H1 (cell line): ENCODE results near the gene ALKAL2. TPM values are rescaled to one million over a fixed set of nuclear protein-coding genes. Genes with fewer than 3 reads are reported as not detected.

Experiments
- NANOG ChIP-seq: IDR thresholded peaks from 2 replicates; pipeline ENCODE4 v1.6.1; 2011; ENCODE audit warnings: low read length, low read depth, mild to moderate bottlenecking, inconsistent platforms; ENCODE audit not compliant: insufficient read depth, poor library complexity, severe bottlenecking
- POLR2AphosphoS5 ChIP-seq: IDR thresholded peaks from 2 replicates; pipeline ENCODE4 v1.6.1; 2011; ENCODE audit warnings: low read depth, low read length
- RBBP5 ChIP-seq: IDR thresholded peaks from 2 replicates; pipeline ENCODE4 v1.7.1; 2012; ENCODE audit warnings: low read depth, mild to moderate bottlenecking, inconsistent platforms, low read length, moderate library complexity, borderline replicate concordance
- RFX5 ChIP-seq: IDR thresholded peaks from 2 replicates; pipeline ENCODE4 v1.6.1; 2011; ENCODE audit warnings: low read depth, low read length, improper control_type of control experiment, borderline replicate concordance
- SIN3A ChIP-seq, 2 experiments: IDR thresholded peaks in 1 of 2; conservative IDR thresholded peaks in 1 of 2; 2 replicates each; pipeline ENCODE4 v1.6.1; 2011 to 2012; ENCODE audit warnings: low read length in 2 of 2, improper control_type of control experiment in 1 of 2, low read depth in 1 of 2, mild to moderate bottlenecking in 1 of 2
- polyA plus RNA-seq, 7 experiments: library from polyadenylated mRNA; depleted of rRNA in 3 of 7; stranded (reverse) in 5 of 7; unstranded in 2 of 7; fragments of >200 nt in 5 of 7; fragments of 200-250 nt in 2 of 7; gene quantifications; 1 replicate in 5 of 7; 2 replicates in 1 of 7; 4 replicates in 1 of 7; pipeline versions ENCODE4 v1.2.1 to v1.2.3, GENCODE V29; 2011 to 2013; ENCODE audit warnings: missing spikeins in 2 of 7, mixed read lengths in 2 of 7
- total RNA-seq: library from RNA; stranded (reverse); fragmentation: NEBNext Ultra II Directional; extraction: Animal tissue kit (Norgen Biotek cat#: 25700); gene quantifications from 2 replicates; pipeline ENCODE4 v1.2.1, GENCODE V29; 2021
- TF ChIP-seq, protein P1 (sequence below): fragments of 300-600 bp; sonication (generic); IDR thresholded peaks from 2 replicates; pipeline ENCODE4 v1.7.1; 2012; ENCODE audit warnings: low read length, moderate library complexity, mild to moderate bottlenecking, inconsistent platforms; ENCODE audit not compliant: insufficient replicate concordance

ALKAL2 gene
- total and polyA plus RNA-seq, 2 of the 8 experiments (the other 6 are each of a cell fraction or from before 2014, with no cell fraction given): 4.6 to 11.5 TPM

DNA sequence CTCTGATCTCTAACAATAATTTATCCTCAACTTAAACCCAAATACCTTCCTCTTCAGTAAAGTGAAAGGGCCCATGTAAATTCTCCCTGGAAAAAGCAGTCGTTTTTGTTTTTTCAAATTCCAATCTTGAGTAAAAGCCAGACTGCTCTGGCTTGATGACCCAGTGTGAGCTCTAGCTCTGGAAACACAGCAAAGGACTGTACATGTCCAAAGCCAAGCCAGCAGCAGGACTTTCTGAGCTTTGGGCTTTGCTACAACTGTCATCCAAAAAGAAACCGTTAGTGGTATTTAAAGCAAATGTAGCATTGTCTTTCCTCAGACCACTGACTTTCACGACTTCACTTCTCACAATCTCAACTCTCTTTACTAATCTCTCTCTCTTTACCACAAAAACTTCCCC lies 49.5 kb downstream of the ALKAL2 start (continued):
- TF ChIP-seq, protein P1, sequence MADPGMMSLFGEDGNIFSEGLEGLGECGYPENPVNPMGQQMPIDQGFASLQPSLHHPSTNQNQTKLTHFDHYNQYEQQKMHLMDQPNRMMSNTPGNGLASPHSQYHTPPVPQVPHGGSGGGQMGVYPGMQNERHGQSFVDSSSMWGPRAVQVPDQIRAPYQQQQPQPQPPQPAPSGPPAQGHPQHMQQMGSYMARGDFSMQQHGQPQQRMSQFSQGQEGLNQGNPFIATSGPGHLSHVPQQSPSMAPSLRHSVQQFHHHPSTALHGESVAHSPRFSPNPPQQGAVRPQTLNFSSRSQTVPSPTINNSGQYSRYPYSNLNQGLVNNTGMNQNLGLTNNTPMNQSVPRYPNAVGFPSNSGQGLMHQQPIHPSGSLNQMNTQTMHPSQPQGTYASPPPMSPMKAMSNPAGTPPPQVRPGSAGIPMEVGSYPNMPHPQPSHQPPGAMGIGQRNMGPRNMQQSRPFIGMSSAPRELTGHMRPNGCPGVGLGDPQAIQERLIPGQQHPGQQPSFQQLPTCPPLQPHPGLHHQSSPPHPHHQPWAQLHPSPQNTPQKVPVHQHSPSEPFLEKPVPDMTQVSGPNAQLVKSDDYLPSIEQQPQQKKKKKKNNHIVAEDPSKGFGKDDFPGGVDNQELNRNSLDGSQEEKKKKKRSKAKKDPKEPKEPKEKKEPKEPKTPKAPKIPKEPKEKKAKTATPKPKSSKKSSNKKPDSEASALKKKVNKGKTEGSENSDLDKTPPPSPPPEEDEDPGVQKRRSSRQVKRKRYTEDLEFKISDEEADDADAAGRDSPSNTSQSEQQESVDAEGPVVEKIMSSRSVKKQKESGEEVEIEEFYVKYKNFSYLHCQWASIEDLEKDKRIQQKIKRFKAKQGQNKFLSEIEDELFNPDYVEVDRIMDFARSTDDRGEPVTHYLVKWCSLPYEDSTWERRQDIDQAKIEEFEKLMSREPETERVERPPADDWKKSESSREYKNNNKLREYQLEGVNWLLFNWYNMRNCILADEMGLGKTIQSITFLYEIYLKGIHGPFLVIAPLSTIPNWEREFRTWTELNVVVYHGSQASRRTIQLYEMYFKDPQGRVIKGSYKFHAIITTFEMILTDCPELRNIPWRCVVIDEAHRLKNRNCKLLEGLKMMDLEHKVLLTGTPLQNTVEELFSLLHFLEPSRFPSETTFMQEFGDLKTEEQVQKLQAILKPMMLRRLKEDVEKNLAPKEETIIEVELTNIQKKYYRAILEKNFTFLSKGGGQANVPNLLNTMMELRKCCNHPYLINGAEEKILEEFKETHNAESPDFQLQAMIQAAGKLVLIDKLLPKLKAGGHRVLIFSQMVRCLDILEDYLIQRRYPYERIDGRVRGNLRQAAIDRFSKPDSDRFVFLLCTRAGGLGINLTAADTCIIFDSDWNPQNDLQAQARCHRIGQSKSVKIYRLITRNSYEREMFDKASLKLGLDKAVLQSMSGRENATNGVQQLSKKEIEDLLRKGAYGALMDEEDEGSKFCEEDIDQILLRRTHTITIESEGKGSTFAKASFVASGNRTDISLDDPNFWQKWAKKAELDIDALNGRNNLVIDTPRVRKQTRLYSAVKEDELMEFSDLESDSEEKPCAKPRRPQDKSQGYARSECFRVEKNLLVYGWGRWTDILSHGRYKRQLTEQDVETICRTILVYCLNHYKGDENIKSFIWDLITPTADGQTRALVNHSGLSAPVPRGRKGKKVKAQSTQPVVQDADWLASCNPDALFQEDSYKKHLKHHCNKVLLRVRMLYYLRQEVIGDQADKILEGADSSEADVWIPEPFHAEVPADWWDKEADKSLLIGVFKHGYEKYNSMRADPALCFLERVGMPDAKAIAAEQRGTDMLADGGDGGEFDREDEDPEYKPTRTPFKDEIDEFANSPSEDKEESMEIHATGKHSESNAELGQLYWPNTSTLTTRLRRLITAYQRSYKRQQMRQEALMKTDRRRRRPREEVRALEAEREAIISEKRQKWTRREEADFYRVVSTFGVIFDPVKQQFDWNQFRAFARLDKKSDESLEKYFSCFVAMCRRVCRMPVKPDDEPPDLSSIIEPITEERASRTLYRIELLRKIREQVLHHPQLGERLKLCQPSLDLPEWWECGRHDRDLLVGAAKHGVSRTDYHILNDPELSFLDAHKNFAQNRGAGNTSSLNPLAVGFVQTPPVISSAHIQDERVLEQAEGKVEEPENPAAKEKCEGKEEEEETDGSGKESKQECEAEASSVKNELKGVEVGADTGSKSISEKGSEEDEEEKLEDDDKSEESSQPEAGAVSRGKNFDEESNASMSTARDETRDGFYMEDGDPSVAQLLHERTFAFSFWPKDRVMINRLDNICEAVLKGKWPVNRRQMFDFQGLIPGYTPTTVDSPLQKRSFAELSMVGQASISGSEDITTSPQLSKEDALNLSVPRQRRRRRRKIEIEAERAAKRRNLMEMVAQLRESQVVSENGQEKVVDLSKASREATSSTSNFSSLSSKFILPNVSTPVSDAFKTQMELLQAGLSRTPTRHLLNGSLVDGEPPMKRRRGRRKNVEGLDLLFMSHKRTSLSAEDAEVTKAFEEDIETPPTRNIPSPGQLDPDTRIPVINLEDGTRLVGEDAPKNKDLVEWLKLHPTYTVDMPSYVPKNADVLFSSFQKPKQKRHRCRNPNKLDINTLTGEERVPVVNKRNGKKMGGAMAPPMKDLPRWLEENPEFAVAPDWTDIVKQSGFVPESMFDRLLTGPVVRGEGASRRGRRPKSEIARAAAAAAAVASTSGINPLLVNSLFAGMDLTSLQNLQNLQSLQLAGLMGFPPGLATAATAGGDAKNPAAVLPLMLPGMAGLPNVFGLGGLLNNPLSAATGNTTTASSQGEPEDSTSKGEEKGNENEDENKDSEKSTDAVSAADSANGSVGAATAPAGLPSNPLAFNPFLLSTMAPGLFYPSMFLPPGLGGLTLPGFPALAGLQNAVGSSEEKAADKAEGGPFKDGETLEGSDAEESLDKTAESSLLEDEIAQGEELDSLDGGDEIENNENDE: no peak
- TF ChIP-seq NANOG (no peak), POLR2AphosphoS5 (no peak), RFX5 (no peak), RBBP5 (no peak), SIN3A (conservative IDR thresholded peaks at IDR 0.05 in 1 of 2, IDR thresholded peaks at IDR 0.05 in 1 of 2; ENCODE audit: low read depth in 1 of 2, low read length in 2 of 2) (no peak)
